Measurements from ENCODE around the gene GIMAP2. TPM values are rescaled to one million over a fixed set of nuclear protein-coding genes. Genes with fewer than 3 reads are reported as not detected.

GIMAP2 gene
- total and polyA plus RNA-seq, 2 of the 13 experiments (the other 11 are each of a cell fraction or from before 2014, with no cell fraction given) = 0.49 to 1.4 TPM

- FAIRE-seq (no peak), ATAC-seq (no peak), DNase-seq (ENCODE audit: low spot score) (no peak)
- Histone ChIP-seq H3K4me2 (ENCODE audit: low read depth, low read length) (no peak overlapping the region), H2AFZ (ENCODE audit: low read length) (no peak overlapping the region), H3K27ac (ENCODE audit: extremely low read length, insufficient read depth, low read length) (no peak overlapping the region), H3K4me3 (replicated peaks in 1 of 3; ENCODE audit: insufficient read depth in 1 of 3, low read depth in 2 of 3, low read length in 3 of 3) (no peak overlapping the region), H3K4me1 (ENCODE audit: insufficient read depth, low read length) (no peaks in the 10 kb centered on the region), H3K27me3 (ENCODE audit: control insufficient read depth in 1 of 2, insufficient read depth in 2 of 2, low read length in 2 of 2) (no peaks in the 10 kb centered on the region; a peak in 1 of 5 replicates), H3K79me2 (ENCODE audit: insufficient read depth, low read length) (no peaks in the 10 kb centered on the region), H3K9ac (ENCODE audit: insufficient read depth, low read depth, low read length) (no peak overlapping the region), H3K36me3 (replicated peaks in 1 of 2; ENCODE audit: control insufficient read depth in 1 of 2, insufficient read depth in 2 of 2, low read length in 2 of 2) (no peaks in the 10 kb centered on the region), H4K20me1 (ENCODE audit: insufficient read depth, low read length) (no peaks in the 10 kb centered on the region), H3K9me3 (ENCODE audit: low read length) (no peaks in the 10 kb centered on the region)
- TF ChIP-seq, protein P1, sequence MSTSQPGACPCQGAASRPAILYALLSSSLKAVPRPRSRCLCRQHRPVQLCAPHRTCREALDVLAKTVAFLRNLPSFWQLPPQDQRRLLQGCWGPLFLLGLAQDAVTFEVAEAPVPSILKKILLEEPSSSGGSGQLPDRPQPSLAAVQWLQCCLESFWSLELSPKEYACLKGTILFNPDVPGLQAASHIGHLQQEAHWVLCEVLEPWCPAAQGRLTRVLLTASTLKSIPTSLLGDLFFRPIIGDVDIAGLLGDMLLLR (CRISPR knock-in tag; IDR thresholded peaks at IDR 0.05) = no peak
- TF ChIP-seq AHR (CRISPR knock-in tag; IDR thresholded peaks at IDR 0.05) = no peak
- in situ Hi-C loops (cut with HindIII; ENCODE audit: extremely low pct_ligation_motif_present, low pct_unique_long_range_greater_than_20kb) = no loop called here
- BruUV-seq (replicated peaks) = no TSS peak
- ChIA-PET POLR2A (no interaction called here), CTCF (ENCODE audit: low intra/inter-chr PET ratio, low total read pairs) (no interaction called here)
- 0% methylated on average over 1 of the region's 1 CpG for WGBS (ENCODE audit: low lambda C conversion rate)
- intact Hi-C loops (cut with micrococcal nuclease; ENCODE audit: unreplicated experiment) = no loop called here
Observed at GRCh38 chr7:150668472-150668911, 17.0 kb upstream of the GIMAP2 start.

- Histone ChIP-seq H3K27me3 (ENCODE audit: control insufficient read depth in 1 of 2, insufficient read depth in 2 of 2, low read length in 2 of 2) (no peaks in the 10 kb centered on the region; a peak in 1 of 5 replicates), H4K20me1 (ENCODE audit: insufficient read depth, low read length) (no peaks in the 10 kb centered on the region), H3K79me2 (ENCODE audit: insufficient read depth, low read length) (no peaks in the 10 kb centered on the region), H3K9me3 (ENCODE audit: low read length) (no peaks in the 10 kb centered on the region), H3K36me3 (replicated peaks in 1 of 2; ENCODE audit: control insufficient read depth in 1 of 2, insufficient read depth in 2 of 2, low read length in 2 of 2) (no peaks in the 10 kb centered on the region), H3K4me2 (ENCODE audit: low read depth, low read length) (no peak overlapping the region), H3K4me1 (ENCODE audit: insufficient read depth, low read length) (no peaks in the 10 kb centered on the region), H2AFZ (ENCODE audit: low read length) (no peak overlapping the region), H3K4me3 (replicated peaks in 1 of 3; ENCODE audit: insufficient read depth in 1 of 3, low read depth in 2 of 3, low read length in 3 of 3) (no peak overlapping the region), H3K9ac (ENCODE audit: insufficient read depth, low read depth, low read length) (no peak overlapping the region), H3K27ac (ENCODE audit: extremely low read length, insufficient read depth, low read length) (no peak overlapping the region)
- intact Hi-C loops (cut with micrococcal nuclease; ENCODE audit: unreplicated experiment) = no loop called here
- ChIA-PET CTCF (ENCODE audit: low intra/inter-chr PET ratio, low total read pairs) (no interaction called here), POLR2A (no interaction called here)
- ATAC-seq (no peak), FAIRE-seq (no peak), DNase-seq (ENCODE audit: low spot score) (no peak)
- BruUV-seq (replicated peaks) = no TSS peak
- in situ Hi-C loops (cut with HindIII; ENCODE audit: extremely low pct_ligation_motif_present, low pct_unique_long_range_greater_than_20kb) = no loop called here
- TF ChIP-seq MAF1 (CRISPR knock-in tag; IDR thresholded peaks at IDR 0.05; ENCODE audit: borderline replicate concordance) (no peak), ZNF878 (CRISPR knock-in tag; IDR thresholded peaks at IDR 0.05) (no peak), JUN (CRISPR knock-in tag; IDR thresholded peaks at IDR 0.05) (no peak), MTA1 (CRISPR knock-in tag; IDR thresholded peaks at IDR 0.05; ENCODE audit: borderline replicate concordance) (no peak), FOSL1 (CRISPR knock-in tag; IDR thresholded peaks at IDR 0.05; ENCODE audit: borderline replicate concordance) (no peak), SMYD3 (CRISPR knock-in tag; IDR thresholded peaks at IDR 0.05) (no peak), RBM22 (optimal IDR thresholded peaks at IDR 0.05; ENCODE audit: low read length) (no peak), MAFG (CRISPR knock-in tag; IDR thresholded peaks at IDR 0.05) (no peak), MNT (IDR thresholded peaks at IDR 0.05) (no peak)
- TF ChIP-seq, protein P2, sequence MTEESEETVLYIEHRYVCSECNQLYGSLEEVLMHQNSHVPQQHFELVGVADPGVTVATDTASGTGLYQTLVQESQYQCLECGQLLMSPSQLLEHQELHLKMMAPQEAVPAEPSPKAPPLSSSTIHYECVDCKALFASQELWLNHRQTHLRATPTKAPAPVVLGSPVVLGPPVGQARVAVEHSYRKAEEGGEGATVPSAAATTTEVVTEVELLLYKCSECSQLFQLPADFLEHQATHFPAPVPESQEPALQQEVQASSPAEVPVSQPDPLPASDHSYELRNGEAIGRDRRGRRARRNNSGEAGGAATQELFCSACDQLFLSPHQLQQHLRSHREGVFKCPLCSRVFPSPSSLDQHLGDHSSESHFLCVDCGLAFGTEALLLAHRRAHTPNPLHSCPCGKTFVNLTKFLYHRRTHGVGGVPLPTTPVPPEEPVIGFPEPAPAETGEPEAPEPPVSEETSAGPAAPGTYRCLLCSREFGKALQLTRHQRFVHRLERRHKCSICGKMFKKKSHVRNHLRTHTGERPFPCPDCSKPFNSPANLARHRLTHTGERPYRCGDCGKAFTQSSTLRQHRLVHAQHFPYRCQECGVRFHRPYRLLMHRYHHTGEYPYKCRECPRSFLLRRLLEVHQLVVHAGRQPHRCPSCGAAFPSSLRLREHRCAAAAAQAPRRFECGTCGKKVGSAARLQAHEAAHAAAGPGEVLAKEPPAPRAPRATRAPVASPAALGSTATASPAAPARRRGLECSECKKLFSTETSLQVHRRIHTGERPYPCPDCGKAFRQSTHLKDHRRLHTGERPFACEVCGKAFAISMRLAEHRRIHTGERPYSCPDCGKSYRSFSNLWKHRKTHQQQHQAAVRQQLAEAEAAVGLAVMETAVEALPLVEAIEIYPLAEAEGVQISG (CRISPR knock-in tag; IDR thresholded peaks at IDR 0.05) = no peak
- TF ChIP-seq, protein P3, sequence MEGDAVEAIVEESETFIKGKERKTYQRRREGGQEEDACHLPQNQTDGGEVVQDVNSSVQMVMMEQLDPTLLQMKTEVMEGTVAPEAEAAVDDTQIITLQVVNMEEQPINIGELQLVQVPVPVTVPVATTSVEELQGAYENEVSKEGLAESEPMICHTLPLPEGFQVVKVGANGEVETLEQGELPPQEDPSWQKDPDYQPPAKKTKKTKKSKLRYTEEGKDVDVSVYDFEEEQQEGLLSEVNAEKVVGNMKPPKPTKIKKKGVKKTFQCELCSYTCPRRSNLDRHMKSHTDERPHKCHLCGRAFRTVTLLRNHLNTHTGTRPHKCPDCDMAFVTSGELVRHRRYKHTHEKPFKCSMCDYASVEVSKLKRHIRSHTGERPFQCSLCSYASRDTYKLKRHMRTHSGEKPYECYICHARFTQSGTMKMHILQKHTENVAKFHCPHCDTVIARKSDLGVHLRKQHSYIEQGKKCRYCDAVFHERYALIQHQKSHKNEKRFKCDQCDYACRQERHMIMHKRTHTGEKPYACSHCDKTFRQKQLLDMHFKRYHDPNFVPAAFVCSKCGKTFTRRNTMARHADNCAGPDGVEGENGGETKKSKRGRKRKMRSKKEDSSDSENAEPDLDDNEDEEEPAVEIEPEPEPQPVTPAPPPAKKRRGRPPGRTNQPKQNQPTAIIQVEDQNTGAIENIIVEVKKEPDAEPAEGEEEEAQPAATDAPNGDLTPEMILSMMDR (CRISPR knock-in tag; IDR thresholded peaks at IDR 0.05) = no peak
Observed at GRCh38 chr7:150668977-150669376, 16.5 kb upstream of the GIMAP2 start.
